Measurements from ENCODE around the gene ABCC1.
"Not testable (repeated sequence)": the region's sequence is repeated elsewhere in the genome, so short reads cannot be mapped to it uniquely, and the experiment has no call there.

Gene ABCC1

DNA sequence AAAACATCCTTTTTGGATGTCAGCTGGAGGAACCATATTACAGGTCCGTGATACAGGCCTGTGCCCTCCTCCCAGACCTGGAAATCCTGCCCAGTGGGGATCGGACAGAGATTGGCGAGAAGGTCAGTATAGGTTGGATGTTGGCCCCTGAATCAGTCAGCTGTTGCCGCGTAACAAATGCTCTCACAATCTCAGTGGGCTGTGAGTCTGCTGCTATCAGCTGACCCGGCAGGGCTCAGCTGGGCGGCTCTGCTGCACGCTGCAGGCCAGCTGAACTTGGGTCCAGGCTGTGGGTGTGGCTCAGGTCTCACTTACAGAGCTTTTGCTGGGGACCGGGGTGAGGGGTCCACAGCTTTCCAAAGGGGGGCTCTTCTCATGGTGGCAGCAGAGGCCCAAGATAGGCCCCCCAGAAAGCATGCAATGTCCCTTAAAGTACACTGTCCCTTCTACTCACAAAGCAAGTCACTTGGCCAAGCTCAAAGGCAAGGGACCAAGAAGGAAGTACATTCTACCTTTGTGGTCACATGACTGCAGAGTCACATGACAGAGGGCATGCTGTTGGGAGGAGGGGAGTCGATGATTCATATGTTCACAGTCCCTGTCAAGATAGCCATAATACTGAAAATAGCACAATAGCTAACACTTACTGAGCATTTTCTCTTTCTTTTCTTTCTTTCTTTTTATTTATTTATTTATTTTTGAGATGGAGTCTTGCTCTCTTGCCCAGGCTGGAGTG is 134.2 kb downstream of the ABCC1 start:
- DNase-seq (ENCODE audit: low spot score), result peak; percentile 23

DNA sequence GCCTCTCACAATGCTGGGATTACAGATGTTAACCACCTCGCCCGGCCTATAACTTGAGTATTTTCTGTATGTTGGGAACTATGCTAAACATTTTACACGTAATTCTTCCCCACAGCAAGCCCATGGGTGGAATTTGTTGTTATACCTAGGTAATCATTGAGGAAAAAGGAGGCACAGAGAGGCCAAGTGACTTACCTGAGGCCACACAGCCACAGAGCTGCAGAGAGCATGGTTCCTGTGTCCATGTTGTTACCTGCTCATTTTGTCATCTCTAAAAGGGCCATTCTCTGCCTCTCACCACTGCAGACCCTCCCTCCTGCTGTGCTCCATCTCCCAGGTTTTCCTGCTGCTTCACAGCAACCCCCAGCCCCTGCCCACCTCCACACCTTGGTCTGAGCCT is 135.5 kb downstream of the ABCC1 start:
- DNase-seq (ENCODE audit: low spot score), result no peak

DNA sequence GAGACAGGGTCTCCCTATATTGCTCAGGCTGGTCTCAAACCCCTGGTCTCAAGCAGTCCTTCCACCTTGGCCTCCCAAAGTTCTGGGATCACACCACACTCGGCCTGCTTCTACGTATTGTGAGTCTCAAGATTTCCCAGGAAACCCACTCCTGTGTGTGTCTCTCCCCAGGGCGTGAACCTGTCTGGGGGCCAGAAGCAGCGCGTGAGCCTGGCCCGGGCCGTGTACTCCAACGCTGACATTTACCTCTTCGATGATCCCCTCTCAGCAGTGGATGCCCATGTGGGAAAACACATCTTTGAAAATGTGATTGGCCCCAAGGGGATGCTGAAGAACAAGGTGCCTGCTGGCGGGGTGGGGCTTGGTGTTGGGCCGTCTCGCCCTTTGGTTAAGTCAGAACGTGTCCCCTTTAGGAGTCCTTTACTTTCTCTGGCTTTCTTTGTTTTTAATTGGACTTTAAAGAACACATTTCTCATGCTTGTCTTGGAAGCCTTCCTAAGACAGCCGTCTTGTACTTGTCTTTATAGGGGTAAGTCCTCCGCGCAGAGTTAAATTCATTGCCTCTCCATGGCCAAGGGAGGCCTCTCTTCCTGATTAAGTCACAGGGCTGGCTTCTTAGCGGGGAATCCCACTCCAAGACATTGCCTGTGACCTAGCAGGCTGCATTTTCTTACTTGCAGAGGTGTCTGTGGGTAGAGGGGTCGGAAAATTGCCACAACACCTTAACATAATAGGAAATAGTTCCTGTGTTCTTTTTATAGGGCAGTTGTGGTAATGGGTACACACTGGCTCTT is 137.4 kb downstream of the ABCC1 start:
- DNase-seq (ENCODE audit: low spot score), result no peak

DNA sequence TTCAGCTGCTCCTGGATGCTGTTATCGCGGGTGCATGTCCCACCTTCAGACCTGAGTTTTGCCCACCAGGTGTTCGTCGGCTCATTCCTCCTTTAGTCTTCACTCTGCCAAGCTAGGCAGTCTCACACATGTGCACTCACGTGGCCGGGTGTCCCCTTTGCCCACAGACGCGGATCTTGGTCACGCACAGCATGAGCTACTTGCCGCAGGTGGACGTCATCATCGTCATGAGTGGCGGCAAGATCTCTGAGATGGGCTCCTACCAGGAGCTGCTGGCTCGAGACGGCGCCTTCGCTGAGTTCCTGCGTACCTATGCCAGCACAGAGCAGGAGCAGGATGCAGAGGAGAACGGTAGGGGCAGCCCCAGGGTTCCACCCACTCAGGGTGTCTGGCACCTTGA is 140.8 kb downstream of the ABCC1 start:
- DNase-seq (ENCODE audit: low spot score), result no peak

DNA sequence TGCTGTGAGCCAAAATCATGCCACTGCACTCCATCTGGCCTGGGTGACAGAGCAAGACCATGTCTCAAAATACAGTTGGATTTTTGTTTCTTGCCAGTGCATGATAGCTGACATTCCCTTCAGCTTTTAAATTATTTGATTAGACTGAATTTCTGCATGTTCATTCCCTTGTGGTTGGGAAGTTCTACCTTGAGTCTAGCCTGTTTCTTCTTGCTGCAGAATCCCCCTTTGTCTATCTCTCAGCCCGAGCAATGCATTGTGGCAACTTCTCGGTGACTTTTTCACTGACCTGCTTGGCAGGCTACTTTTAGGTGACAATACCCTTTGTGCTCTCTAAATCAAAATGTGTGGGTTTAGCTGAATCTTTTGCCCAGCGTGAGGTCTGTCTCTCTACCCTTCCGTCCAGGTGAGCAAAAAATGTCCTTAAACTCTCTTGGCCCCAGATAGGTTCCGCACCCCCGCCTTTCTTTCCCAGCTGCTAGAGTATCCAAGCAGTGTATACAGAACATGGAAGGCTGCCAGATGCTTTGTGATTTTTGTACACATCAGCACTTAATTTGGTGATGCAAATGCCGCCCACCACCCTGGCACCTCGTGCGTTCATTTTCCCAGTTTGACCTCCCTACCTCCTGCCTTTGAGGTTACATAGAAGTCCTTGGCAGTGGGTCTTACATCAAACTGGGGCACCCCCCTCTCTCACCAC is 143.7 kb downstream of the ABCC1 start:
- no peak for DNase-seq (ENCODE audit: low spot score)

DNA sequence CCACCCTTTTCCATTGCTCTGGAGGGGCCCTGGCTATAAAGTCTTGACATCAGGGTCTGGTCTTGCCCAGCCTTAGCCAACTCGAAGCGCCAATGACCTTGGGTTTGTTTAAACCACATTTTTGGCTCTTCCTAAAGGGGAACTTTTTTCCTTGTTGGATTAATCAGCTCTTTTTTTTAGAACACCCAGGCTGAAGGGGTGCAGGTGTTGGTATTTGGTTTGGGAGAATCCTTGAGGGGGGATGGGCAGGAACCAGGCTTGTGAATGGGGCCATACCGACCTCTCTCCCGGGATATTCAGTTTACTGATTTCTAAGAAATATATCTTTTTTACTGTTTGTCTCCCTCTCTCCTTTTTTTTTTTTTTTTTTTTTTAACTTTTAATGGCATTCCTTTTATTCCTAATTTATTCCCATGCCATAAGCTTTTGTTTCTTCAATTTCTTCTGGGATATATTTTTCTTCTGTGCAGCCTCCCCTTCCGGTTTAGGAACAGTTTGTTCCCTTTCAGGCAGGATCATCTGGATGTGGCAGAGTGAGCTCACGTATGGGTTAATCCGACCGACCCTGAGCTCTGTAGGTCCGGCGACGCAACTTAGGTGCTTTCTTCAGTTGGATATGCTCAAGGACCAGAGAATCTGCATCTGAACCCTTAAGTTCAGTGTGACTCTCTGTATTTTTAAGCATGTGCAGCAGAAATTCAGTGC is 144.4 kb downstream of the ABCC1 start:
- no peak for DNase-seq (ENCODE audit: low spot score)

DNA sequence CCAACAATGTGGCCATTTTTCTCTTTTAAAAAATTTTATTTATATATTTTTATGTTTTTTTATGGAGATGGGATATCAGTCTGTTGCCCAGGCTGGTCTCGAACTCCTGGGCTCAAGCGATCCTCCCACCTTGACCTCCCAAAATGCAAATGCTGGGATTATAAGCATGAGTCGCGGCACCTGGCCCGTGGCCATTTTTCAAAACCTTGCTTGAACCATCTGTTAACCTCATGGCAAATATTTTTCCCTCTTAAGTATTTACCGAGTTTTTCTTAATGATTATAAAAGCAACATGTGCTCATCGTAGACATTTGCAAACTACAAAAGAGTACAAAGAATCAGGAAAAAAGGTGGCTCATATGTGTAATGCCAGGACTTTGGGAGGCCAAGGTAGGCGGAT is 146.2 kb downstream of the ABCC1 start:
- no peak for DNase-seq (ENCODE audit: low spot score)

DNA sequence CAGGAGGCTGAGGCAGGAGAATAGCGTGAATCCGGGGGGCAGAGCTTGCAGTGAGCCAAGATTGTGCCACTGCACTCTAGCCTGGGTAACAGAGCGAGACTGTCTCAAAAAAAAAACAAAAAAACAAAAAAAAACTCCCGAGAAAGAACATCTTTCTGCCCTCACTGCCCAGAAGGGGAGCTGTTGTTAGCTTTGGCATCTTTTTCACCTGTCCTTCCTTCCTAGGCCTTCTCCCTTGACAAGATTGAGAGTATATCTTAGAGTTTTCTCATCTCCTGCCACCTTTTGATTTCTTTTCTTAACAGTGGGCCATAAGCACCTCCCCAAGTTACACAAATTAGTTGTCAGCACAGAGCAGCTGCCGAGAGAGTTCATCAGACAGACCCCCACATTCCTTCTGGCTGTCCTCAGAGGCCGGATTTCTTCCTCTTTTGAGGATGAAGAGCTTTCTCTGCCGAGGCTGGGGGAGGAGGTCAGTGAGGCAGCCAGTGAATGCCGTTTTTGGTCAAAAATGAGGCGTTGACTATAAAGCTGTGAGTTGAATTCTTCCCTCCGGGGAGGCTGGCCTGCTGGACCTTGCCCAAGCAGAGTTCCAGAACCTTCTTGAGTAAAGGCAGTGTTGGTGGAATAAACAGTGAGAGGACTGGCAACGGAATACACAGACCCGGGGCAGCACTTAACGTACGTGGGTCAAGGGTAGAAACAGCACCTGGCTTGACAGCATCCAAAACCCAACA is 146.9 kb downstream of the ABCC1 start:
- DNase-seq (ENCODE audit: low spot score), result no peak

DNA sequence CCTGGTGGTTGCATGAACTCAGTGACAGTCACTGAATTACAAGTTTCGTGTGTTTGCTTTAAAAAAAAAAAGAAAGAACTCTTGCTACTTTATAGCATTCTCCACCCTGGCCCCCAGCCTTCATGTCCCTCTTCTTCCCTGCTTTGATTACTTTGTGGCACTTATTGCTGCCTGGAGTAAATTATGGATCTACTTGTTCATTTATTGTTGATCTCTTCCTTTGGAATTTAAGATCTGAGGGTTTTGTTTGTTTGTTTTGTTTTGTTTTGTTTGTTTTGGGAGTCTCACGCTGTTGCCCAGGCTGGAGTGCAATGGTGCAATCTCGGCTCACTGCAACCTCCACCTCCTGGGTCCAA is 147.4 kb downstream of the ABCC1 start:
- DNase-seq (ENCODE audit: low spot score), result no peak

DNA sequence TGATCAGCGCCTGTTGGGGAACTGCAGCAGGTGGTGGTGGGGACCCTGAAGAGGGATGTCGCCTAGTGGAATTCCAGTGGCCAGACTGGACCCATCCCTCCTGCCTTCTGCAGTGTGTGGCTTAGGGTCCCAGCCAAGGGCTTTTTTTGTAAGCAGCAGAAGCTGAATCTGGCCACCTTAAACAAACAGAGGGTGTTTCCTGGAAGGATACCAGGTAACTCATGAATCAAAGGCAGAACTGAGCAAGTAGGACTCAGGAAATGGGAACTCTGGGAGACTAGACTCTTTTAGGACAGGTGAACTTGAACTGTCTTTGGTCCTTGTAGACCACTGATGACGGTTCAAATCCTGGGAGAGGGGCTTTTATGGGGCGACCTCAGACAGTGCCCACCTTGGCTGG is 149.9 kb downstream of the ABCC1 start:
- no peak for DNase-seq (ENCODE audit: low spot score)

DNA sequence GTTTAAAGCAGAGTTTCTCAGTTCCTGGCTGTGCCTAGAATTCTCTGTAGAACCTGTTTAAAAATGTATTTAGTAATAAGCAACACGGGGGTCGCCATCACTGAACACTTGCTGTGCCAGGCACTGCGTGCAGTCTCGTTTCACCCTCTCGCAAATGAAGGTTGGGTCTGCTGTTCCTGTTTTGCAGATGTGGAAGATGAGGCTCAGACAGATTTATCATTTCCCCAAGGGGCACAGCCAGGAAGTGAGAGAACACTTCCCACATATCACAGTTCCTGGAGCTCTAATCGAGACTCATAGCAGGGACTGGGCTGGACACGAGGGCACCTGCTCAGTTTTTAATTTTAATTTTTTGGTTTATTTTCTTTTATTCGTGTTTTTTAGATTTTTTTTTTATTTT is 151.2 kb downstream of the ABCC1 start:
- DNase-seq (ENCODE audit: low spot score), result no peak

DNA sequence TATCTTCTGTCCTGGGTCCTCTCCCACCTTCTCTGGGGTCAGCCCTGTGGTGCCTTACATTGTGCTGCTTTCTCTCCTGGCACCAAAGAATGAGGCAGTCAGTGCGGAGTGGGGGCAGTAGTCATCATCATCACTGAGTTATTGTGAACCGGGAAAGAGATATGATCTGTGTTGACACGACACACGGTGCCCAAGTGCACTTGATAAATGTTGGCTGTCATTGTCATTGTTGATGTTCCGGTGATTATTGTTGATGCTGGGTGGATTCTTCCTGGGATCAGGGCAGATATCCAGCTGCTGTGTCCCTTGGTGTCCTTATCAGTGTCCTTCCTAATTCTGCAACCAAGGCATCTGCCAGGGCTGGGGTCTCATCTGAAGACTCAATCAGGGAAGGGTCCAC is 152.2 kb downstream of the ABCC1 start:
- DNase-seq (ENCODE audit: low spot score), result no peak

DNA sequence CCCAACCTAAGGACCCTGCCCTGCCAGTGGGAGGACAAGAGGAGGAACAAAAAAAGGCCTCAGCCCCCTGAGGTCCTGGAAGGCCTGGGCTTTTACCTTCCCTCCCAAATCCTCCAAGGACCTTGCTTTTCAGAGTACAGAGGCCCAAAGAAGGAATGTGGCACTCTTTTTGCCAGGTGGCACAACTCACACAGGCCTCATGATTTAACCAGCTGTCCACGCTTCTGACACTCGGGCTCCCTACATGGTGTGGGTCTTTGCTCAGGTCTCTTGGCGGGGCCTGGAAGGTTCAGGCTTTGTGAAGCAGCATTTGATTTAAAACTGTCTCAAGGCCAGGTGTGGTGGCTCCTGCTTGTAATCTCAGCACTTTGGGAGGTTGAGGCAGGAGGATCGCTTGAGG is 153.3 kb downstream of the ABCC1 start:
- DNase-seq (ENCODE audit: low spot score), result no peak

DNA sequence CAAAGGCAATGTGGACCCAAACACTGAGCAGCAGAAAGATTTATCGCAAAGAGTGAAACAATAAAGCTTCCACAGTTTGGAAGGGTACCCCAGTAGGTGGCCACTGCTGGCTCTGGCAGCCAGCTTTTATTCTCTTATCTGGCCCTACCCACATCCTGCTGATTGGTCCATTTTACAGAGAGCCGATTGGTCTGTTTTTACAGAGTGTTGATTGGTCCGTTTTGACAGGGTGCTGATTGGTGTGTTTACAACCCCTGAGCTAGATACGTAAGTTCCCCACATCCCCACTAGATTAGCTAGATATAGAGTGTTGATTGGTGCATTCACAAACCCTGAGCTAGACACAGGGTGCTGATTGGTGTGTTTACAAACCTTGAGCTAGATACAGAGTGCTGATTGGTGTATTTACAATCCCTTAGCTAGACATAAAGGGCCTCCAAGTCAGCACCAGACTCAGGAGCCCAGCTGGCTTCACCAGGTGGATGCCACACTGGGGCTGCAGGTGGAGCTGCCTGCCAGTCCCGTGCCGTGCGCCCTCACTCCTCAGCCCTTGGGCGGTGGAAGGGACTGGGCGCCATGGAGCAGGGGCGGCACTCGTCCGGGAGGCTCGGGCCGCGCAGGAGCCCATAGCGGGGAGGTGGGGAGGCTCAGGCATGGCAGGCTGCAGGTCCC is 154.9 kb downstream of the ABCC1 start:
- DNase-seq (ENCODE audit: low spot score), result not testable (repeated sequence)

DNA sequence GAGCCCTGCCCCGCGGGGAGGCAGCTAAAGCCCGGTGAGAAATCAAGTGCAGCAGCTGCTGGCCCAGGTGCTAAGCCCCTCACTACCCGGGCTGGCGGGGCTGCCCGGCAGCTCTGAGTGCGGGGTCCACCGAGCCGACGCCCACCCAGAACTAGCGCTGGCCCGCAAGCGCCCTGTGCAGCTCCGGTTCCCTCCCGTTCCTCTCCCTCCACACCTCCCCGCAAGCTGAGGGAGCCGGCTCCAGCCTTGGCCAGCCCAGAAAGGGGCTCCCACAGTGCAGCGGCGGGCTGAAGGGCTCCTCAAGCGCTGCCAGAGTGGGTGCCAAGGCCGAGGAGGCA is 155.4 kb downstream of the ABCC1 start:
- not testable (repeated sequence) for DNase-seq (ENCODE audit: low spot score)

DNA sequence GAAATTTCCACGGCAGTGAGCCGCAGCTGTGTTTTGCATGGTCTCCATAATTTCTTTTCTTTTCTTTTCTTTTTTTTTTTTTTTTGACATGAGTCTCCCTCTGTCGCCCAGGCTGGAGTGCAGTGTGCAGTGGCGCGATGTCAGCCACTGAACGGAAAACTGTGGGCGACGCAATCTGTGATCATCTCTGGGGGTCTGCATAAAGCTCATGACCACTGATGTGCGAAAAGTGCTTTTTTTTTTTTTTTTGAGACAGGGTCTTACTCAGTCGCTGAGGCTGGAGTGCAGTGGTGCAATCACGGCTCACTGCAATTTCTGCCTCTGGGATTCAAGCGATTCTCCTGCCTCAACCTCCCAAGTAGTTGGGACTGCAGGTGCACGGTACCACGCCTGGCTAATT is 156.2 kb downstream of the ABCC1 start:
- DNase-seq (ENCODE audit: low spot score), result no peak

DNA sequence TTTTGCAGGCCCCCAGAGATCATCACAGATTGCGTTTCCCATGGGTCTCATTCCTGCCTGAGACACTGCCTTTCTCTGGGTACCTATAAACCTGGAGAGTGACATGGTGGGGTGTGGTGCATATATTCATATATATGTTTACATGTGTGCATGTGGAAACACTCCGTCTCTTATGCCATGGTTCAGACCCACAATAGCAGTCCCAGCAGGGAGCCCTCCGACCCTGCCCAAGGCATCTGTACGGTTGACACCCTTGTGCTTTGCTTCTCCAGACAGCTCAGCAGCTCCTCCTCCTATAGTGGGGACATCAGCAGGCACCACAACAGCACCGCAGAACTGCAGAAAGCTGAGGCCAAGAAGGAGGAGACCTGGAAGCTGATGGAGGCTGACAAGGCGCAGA is 157.1 kb downstream of the ABCC1 start:
- no peak for DNase-seq (ENCODE audit: low spot score)

DNA sequence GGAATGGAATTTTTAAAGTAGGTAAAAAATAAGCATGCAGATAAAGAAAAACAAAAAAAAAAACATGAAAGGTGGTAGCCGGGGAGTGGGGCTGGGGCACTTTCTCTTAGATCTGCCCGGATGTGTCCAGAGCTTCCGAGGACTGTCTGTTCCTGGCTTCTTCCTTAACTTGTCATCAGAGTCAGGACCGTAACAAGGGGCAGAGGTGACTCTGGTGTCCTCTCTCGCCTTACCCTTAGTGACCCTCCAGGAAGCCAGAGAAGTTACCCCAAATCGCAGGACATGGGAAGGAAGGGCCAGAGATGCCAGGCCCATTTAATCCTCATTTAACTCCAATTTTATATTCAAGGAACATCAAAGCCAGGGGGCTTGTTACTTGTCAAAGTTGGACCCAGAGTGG is 158.4 kb downstream of the ABCC1 start:
- no peak for DNase-seq (ENCODE audit: low spot score)

DNA sequence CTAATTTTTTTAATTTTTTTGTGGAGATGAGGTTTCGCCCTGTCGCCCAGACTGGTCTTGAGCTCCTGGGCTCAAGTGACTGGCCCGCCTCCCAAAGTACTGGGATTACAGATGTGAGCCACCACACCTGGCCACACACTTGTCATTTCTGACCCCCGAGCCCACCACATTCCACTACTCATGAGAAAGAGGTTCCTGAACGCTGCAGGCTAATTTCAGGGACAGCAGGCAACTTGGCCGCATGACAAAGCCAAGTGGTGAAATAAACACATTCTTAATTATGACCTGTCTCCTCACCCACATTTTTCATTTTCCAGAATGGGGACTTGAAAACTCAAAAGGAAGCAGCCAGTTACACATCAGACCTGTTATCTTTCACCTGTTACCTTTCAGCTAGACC is 159.3 kb downstream of the ABCC1 start:
- DNase-seq (ENCODE audit: low spot score), result no peak

DNA sequence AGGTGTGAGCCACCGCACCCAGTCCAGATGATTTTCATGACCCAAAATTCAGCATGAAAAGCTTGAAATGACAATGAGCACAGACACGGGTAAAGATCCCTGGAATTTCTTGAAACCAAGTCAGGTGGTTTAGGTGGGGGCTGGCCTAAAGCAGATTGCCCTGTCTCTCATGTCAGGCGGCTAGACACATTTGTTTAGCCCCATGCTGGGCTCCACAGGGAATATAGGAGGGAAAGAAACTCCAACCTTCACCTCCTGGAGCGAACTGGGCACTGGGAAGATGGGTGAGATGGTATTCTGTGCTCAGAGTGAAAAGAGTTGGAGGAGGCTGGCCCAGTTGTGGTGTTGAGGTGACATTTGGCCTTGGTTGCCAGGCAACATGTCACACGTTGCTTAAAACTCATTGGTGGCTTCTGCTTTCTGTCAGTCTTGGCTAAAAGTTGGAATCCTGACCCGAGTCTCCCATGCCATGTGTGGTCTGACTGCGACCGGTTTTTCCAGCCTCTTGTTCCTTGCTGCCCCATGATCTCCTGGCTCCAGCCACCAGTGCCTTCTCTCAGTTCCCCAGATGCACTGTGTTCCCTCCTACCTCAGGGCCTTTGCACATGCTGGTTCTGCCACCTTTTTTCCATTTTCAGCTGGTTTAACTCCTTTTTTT is 160.2 kb downstream of the ABCC1 start:
- no peak for DNase-seq (ENCODE audit: low spot score)

DNA sequence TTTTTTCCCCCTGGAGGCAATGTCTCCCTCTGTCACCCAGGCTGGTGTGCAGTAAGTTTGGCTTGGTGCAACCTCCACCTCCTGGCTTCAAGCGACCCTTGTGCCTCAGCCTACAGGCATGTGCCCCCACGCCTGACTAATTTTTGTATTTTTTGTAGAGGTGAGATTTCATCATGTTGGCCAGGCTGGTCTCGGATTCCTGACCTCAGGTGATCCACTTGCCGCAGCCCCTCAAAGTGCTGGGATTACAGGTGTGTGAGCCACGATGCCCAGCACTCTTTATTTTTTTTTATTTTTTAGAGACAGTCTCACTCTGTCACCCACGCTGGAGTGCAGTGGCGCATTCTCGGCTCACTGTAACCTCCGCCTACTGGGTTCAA is 160.7 kb downstream of the ABCC1 start:
- DNase-seq (ENCODE audit: low spot score), result no peak

Data from CD4-positive, alpha-beta T cell treated with Interleukin-15 for 4 hours (primary cell).